ENCODE data around the gene USP12. TPM values are rescaled to one million over a fixed set of nuclear protein-coding genes. Genes with fewer than 3 reads are reported as not detected.

The USP12 gene
- total and polyA plus RNA-seq, 10 donors = 13.3 to 37.3 (median 28.3) TPM

- no peak for DNase-seq
- 94 to 98% (median 96%) methylated on average over 7 of the region's 7 CpGs for WGBS, 5 donors
- peaks cover 0 to 24% (median 11%) of the 10 kb centered on the region in 8 donors for H3K9me3 ChIP-seq
- peaks cover 0 to 46% (median 21%) of the 10 kb centered on the region in 6 donors for H3K4me1 ChIP-seq
- intact Hi-C loops (cut with DNase I; ENCODE audit: low total_unique reads) = no loop called here
- peaks cover 0 to 19% (median 0%) of the 10 kb centered on the region in 6 donors for H3K36me3 ChIP-seq
- H3K27ac ChIP-seq = no peak overlapping the region
- H3K4me3 ChIP-seq = no peak overlapping the region
- no peaks in the 10 kb centered on the region for H3K27me3 ChIP-seq (replicated peaks in 1 of 7)
- TF ChIP-seq CTCF (IDR thresholded peaks at IDR 0.05 in 8 of 11, conservative IDR thresholded peaks at IDR 0.05 in 3 of 11) (no peak), POLR2A (IDR thresholded peaks at IDR 0.05) (no peak), POLR2AphosphoS5 (IDR thresholded peaks at IDR 0.05) (no peak)
Observed at GRCh38 chr13:27137759-27138158, 33.9 kb downstream of the USP12 start.

GRCh38 chr13:27135023-27135422 is 36.6 kb downstream of the USP12 start:
- H3K27ac ChIP-seq = no peak overlapping the region
- H3K27me3 ChIP-seq (replicated peaks in 1 of 7) = no peaks in the 10 kb centered on the region
- DNase-seq = no peak
- TF ChIP-seq POLR2A (IDR thresholded peaks at IDR 0.05) (no peak), CTCF (IDR thresholded peaks at IDR 0.05 in 8 of 11, conservative IDR thresholded peaks at IDR 0.05 in 3 of 11) (no peak), POLR2AphosphoS5 (IDR thresholded peaks at IDR 0.05) (no peak)
- intact Hi-C loops (cut with DNase I; ENCODE audit: low total_unique reads) = no loop called here
- 72 to 89% (median 86%) methylated on average over 5 of the region's 5 CpGs for WGBS, 5 donors
- no peaks in the 10 kb centered on the region for H3K36me3 ChIP-seq
- H3K4me1 ChIP-seq = peaks cover 0 to 70% (median 34%) of the 10 kb centered on the region in 6 donors
- peaks cover 0 to 11% (median 8%) of the 10 kb centered on the region in 8 donors for H3K9me3 ChIP-seq
- H3K4me3 ChIP-seq = no peak overlapping the region

DNA sequence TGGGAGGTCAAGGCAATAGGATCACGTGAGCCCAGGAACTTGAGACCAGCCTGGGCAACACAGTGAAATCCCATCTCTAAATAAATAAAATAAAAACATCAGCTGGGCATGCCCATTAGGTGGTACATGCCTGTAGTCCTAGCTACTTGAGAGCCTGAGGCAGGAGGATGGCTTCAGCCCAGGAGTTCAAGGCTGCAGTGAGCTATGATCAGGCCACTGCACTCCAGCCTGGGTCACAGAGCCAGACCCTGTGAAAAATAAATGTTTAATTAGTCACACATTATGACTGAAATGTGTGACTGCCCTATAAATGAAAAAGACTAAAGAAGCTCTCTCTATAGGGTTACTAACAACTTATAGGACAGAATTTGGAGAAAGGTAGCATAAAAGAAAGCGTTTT is 37.7 kb downstream of the USP12 start:
- peaks cover 0 to 74% (median 33%) of the 10 kb centered on the region in 6 donors for H3K4me1 ChIP-seq
- no peak for DNase-seq
- intact Hi-C loops (cut with DNase I; ENCODE audit: low total_unique reads) = no loop called here
- H3K27me3 ChIP-seq (replicated peaks in 1 of 7) = no peaks in the 10 kb centered on the region
- H3K4me3 ChIP-seq = no peak overlapping the region
- no peak for TF ChIP-seq POLR2AphosphoS5 (IDR thresholded peaks at IDR 0.05)
- no peak for TF ChIP-seq POLR2A (IDR thresholded peaks at IDR 0.05)
- TF ChIP-seq CTCF (IDR thresholded peaks at IDR 0.05 in 8 of 11, conservative IDR thresholded peaks at IDR 0.05 in 3 of 11) = no peak
- H3K9me3 ChIP-seq = peaks cover 0 to 17% (median 12%) of the 10 kb centered on the region in 8 donors
- WGBS, 5 donors = 81 to 99% (median 88%) methylated on average over 2 of the region's 2 CpGs
- H3K36me3 ChIP-seq = no peaks in the 10 kb centered on the region
- no peak overlapping the region for H3K27ac ChIP-seq

- peaks cover 0 to 82% (median 37%) of the 10 kb centered on the region in 6 donors for H3K4me1 ChIP-seq
- WGBS, 5 donors = 72 to 83% (median 78%) methylated on average over 5 of the region's 5 CpGs
- no peak for DNase-seq
- H3K36me3 ChIP-seq = no peaks in the 10 kb centered on the region
- intact Hi-C loops (cut with DNase I; ENCODE audit: low total_unique reads) = no loop called here
- H3K9me3 ChIP-seq = peaks cover 0 to 17% (median 12%) of the 10 kb centered on the region in 8 donors
- no peaks in the 10 kb centered on the region for H3K27me3 ChIP-seq (replicated peaks in 1 of 7)
- H3K27ac ChIP-seq = no peak overlapping the region
- no peak for TF ChIP-seq POLR2AphosphoS5 (IDR thresholded peaks at IDR 0.05)
- TF ChIP-seq CTCF (IDR thresholded peaks at IDR 0.05 in 8 of 11, conservative IDR thresholded peaks at IDR 0.05 in 3 of 11) = no peak
- no peak for TF ChIP-seq POLR2A (IDR thresholded peaks at IDR 0.05)
- H3K4me3 ChIP-seq = no peak overlapping the region
Observed at GRCh38 chr13:27132538-27132937, 39.1 kb downstream of the USP12 start.
